Suppressor macrophage treated with lipopolysaccharide for 1 hour (primary cell): Measurements from ENCODE around the gene NRROS.

Experiments used
- DNase-seq, 3 donors: peaks; one replicate each; pipeline ENCODE4 v3.0.0-alpha.2; 2020 to 2022

NRROS gene

GRCh38 chr3:196651819-196652218 is 12.3 kb downstream of the NRROS start:
- DNase-seq: peak in 1 of 3 donors; percentile 31

- DNase-seq: peak; percentile 78 to 88 (median 84)
Observed at GRCh38 chr3:196652961-196653795, 13.7 kb downstream of the NRROS start.

- peak; percentile 86 to 96 (median 93) for DNase-seq
Observed at GRCh38 chr3:196654006-196654734, 14.7 kb downstream of the NRROS start.

GRCh38 chr3:196654735-196655090 is 15.2 kb downstream of the NRROS start:
- peak in 1 of 3 donors; percentile 5 for DNase-seq

GRCh38 chr3:196655496-196655895 is 16.0 kb downstream of the NRROS start:
- DNase-seq: peak in 1 of 3 donors; percentile 15

GRCh38 chr3:196656213-196656612 is 16.7 kb downstream of the NRROS start:
- no peak for DNase-seq

- peak in 1 of 3 donors; percentile 12 for DNase-seq
Observed at GRCh38 chr3:196659901-196660351, 20.4 kb downstream of the NRROS start.

- peak in 1 of 3 donors; percentile 14 for DNase-seq
Observed at GRCh38 chr3:196660381-196661166, 21.1 kb downstream of the NRROS start.

- peak in 1 of 3 donors; percentile 10 for DNase-seq
Observed at GRCh38 chr3:196661400-196661799, 21.9 kb downstream of the NRROS start.

- no peak for DNase-seq
Observed at GRCh38 chr3:196662033-196662432, 22.5 kb downstream of the NRROS start.

- DNase-seq: no peak
Observed at GRCh38 chr3:196662711-196663571, 23.4 kb downstream of the NRROS start.

- DNase-seq: peak in 2 of 3 donors; percentile 33 to 54
Observed at GRCh38 chr3:196666001-196666867, 26.7 kb downstream of the NRROS start.

- no peak for DNase-seq
Observed at GRCh38 chr3:196667056-196667825, 27.7 kb downstream of the NRROS start.

- DNase-seq: peak in 2 of 3 donors; percentile 37 to 51
Observed at GRCh38 chr3:196670339-196670738, 30.8 kb downstream of the NRROS start.

GRCh38 chr3:196673632-196674031 is 34.1 kb downstream of the NRROS start:
- DNase-seq: peak in 1 of 3 donors; percentile 0

- peak; percentile 68 to 74 (median 73) for DNase-seq
Observed at GRCh38 chr3:196677353-196677752, 37.9 kb downstream of the NRROS start.

GRCh38 chr3:196677931-196678330 is 38.4 kb downstream of the NRROS start:
- DNase-seq: peak in 2 of 3 donors; percentile 35 to 41

GRCh38 chr3:196684548-196685407 is 45.3 kb downstream of the NRROS start:
- peak; percentile 92 for DNase-seq

GRCh38 chr3:196686436-196686835 is 46.9 kb downstream of the NRROS start:
- DNase-seq: peak in 1 of 3 donors; percentile 17
